ENCODE results near the gene CSKMT.
"Not testable (repeated sequence)": the region's sequence is repeated elsewhere in the genome, so short reads cannot be mapped to it uniquely, and the experiment has no call there.

CSKMT gene

DNA sequence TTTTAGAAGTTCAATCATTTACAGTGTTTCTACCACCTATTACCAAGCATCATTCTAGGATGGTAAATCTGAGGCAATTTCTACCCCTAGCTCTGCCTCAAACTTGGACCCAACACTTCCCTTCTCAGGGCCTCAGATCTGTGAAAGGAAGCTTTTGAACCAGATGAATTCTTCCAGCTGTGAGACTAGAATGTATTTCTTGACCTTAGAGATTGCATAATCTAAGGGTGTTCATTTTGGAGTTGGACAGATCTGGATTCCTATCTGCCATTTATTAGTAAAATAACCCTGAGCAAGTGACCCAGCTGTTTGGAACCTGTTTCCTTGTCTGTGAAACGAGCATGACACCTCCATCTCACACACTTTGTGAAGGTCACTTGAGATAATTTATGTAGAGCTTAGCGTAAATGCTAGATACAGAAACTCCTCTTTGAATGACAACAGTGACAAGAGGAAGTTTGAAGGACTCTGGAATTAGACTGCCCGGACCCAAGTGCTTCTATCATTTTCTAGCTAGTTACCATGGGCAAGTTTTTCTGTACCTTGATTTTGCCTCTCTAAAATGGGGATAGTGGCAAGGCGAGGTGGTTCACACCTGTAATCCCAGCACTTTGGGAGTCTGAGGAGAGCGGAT lies 8.2 kb upstream of the CSKMT start:
- no peak for DNase-seq

- DNase-seq, result no peak
These were observed 572 bp upstream of the CSKMT start for GRCh38 chr11:62664405-62665074.

DNA sequence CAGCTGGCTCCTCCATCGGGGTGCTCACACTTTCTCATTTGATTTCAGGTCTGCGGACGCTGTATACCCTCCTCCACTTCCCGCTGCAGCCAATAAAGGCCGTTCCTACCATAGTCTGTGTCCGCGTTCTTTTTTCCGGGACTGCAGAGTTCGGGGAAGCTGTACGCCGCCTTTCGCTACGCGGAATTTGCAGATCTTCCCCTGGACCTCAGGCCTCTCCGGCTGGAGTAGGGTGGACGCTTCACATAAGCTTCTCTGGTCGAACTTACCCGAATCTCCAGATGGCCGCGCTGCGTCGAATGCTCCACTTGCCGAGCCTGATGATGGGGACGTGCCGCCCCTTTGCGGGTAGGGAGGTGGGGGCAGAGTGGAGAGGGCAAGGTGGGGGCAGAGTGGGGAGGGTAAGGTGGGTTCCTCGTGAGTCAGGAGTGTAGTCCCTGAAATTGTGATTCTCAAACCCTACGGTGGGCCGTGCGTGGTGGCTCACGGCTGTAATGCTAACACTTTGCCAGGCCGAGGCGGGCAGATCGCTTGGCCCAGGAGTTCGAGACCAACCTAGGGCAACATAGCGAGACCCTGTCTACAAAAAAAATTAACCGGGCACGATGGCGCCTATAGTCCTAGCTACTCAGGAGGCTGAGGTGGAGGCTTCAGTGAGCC lies 617 bp downstream of the CSKMT start:
- DNase-seq, result no peak

DNA sequence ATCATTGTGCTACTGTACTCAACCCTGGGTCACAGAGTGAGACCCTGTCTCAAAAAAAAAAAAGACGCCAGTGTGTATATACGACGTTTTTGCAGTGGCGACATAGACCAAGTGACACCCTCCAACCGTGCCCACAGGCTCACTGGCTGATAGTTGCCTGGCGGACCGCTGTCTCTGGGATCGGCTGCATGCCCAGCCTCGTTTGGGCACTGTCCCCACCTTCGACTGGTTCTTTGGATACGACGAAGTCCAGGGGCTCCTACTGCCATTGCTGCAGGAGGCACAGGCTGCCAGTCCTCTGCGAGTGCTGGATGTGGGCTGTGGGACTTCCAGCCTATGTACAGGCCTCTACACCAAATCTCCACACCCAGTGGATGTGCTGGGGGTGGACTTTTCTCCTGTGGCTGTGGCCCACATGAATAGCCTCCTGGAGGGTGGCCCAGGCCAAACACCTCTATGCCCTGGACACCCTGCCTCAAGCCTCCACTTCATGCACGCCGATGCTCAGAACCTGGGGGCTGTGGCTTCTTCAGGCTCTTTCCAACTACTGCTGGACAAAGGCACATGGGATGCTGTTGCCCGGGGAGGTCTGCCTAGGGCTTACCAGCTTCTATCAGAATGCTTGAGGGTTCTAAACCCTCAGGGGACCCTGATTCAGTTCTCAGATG lies 1.3 kb downstream of the CSKMT start:
- no peak for DNase-seq

- DNase-seq, result no peak
These were observed 2.3 kb downstream of the CSKMT start for GRCh38 chr11:62667460-62667859.

DNA sequence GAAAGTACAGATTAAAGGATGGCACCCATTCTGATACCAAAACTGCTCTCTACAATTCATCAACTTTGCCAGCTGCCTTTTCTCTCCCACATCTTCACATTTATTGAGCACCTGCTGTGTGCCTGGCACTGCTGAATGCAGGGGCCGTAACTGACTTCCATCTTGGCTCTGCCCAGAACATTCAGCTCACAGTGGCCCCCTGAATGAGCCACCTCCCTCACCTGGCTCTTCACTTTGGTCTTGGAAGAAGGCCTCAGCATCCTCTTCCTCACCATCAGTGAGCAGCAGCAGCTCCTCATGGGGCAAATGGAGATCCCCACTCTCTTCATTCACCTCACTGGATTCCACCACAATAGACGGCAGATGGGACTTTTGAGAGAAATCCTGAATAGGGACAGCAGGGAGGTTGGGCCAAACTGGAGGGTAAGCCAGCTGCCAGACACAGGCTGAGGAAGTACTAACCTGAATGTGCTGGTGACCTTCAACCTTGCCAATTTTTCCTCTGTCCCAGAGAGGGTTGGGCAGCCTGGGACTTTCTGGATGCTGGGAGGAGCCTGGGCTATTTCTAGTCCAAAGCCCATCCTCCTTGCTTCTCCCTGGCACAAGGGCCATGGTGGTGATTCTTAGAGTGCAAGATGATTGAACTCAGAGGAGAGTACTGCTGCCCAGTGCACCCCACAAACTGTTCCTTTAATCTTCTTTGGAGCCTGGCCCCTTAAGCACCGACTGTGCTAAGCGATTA lies 4.5 kb downstream of the CSKMT start:
- no peak for DNase-seq

DNA sequence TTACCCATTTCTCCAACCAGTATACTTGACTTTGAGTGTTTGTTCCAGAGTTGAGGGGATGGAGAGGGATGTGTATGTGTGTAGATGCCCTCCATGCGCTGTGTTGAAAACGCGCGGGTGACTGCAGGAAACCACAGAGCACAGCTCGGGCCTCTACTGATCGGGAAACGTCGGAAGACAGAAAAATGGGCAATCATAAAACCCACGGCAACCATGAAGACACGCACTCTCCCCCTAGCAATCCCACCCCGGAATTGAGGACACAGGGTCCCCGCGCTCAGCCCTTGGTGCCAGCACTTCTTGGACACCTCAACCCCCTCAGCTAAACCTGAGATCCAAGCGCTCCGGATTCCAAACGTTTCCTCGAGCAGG lies 6.1 kb downstream of the CSKMT start:
- DNase-seq, result no peak

DNA sequence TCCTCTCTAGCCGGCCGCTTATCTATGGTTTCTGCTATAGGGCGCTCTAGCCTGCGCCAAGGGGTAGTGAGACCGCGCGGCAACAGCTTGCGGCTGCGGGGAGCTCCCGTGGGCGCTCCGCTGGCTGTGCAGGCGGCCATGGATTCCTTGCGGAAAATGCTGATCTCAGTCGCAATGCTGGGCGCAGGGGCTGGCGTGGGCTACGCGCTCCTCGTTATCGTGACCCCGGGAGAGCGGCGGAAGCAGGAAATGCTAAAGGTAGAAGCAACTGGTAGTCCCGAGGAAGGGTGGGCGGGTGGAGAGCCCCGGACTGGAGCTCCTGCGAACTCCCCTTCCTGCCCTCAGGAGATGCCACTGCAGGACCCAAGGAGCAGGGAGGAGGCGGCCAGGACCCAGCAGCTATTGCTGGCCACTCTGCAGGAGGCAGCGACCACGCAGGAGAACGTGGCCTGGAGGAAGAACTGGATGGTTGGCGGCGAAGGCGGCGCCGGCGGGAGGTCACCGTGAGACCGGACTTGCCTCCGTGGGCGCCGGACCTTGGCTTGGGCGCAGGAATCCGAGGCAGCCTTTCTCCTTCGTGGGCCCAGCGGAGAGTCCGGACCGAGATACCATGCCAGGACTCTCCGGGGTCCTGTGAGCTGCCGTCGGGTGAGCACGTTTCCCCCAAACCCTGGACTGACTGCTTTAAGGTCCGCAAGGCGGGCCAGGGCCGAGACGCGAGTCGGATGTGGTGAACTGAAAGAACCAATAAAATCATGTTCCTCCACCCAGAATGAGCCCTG lies 6.7 kb downstream of the CSKMT start, which contains the start of the genes LBHD1 and UQCC3:
Gene LBHD1, minus strand, starts transcription at position 660 of the 782 bp plus-strand sequence. CDS start 2,236 bp downstream, outside the sequence.
Gene UQCC3, plus strand, starts transcription at position 66 of the 782 bp plus-strand sequence. Its CDS starts 73 bp downstream, at position 139.
- peak; percentile 68 for DNase-seq

GRCh38 chr11:62673196-62673525 lies 8.0 kb downstream of the CSKMT start:
- no peak for DNase-seq

DNA sequence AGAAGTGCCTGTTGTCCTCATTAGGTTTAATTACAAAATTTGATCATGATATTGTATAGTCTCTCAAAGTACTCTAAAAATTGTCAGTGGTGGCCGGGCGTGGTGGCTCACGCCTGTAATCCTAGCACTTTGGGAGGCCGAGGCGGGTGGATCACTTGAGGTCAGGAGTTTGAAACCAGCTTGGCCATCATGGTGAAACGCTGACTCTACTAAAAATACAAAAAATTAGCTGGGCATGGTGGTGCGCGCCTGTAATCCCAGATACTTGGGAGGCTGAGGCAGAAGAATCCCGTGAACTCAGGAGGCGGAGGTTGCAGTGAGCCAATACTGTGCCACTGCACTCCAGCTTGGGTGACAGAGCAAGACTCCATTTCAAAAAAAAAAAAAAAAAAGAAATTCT lies 10.3 kb downstream of the CSKMT start:
- DNase-seq, result not testable (repeated sequence)

DNA sequence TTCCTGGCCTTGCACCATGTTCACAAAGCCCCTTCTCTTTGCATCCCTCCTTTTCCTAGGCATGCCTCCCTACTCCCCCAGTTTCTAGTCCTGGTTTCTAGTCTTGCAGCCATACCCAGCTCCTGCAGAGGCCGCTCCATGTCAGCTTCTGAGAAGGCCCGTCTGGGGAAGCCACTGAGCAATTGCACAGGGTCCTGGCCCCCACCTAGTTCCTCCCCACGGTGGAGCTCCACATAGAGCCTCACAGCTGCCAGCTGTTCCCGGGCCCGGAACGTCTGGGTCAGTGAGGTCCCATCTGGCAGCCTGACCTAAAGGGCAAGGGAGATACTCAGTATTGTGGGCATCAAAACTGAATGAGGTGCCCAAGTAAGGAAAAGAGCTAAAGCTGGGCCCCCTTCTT lies 11.6 kb downstream of the CSKMT start:
- DNase-seq, result no peak

- DNase-seq, result no peak
These were observed 12.0 kb downstream of the CSKMT start for GRCh38 chr11:62677156-62677555.

DNA sequence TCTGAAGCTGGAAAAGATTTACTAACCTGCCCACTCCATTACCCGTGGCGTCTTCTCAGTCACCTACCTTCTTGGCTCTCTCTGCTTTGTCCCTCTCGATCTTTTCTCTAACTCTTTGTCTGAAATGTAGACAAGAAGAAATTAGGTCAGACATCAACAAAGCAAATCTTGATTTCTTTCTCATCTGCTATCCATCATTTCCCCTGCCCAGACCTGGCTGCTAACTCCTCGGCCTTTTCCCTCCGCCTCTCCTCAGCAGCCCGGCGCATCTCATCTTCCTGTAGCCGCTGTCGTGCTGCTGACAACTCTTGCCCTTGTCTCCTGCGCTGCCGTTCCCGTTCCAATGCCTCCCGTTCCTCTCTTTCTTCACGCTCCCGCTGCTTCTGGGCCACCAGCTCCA lies 12.6 kb downstream of the CSKMT start:
- no peak for DNase-seq

GRCh38 chr11:62678433-62678769 lies 13.3 kb downstream of the CSKMT start:
- DNase-seq, result no peak

DNA sequence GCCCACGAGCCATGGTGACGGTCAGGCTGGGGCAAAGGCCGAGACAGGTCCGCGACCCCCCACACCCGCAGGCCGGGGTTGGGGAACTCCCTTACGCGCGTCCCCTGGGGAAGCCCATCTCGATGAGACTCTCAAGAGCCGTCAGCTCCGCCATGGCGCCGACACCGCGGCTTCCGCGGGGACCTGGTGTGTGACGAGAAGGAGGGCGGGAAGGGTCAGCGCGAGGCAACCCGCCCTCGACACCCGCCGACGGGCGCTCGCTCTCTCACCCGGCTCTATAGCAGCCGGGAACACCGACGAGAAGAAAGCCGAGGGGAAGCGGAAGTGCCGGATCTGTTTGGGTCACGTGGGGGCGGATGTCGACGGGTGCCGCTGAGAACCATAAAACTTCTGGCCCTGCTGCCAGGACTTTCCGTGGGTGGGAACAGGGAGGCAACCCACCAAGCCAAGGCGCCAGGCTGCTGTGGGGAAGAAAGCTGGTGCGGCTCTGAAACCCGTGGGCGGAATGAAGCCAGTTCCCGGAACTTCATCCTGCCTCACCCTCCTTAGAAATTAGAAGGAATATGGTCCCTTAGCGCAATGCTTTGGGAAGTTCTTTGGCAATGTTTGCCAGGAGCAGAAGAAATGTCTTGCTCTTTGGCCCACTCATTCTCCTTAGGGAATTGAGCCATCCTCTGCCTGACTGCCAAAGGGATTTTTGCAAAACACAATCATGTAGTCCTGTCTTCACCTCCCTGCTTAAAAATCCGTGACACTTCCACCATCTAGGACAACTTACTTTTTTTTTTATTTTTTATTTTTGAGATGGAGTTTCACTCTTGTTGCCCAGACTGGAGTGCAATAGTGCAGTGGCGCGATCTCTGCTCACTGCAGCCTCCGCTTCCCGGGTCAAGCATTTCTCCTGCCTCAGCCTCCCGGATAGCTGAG lies 13.9 kb downstream of the CSKMT start, which contains the start of gene UBXN1:
Gene UBXN1, minus strand, starts transcription at position 304 of the 927 bp plus-strand sequence. Its CDS starts 150 bp downstream, at position 154.
- no peak for DNase-seq

- no peak for DNase-seq
These were observed 15.7 kb downstream of the CSKMT start for GRCh38 chr11:62680825-62681240.

GRCh38 chr11:62682518-62682917 lies 17.4 kb downstream of the CSKMT start:
- DNase-seq, result no peak

- no peak for DNase-seq
These were observed 22.6 kb downstream of the CSKMT start for GRCh38 chr11:62687508-62688396.

DNA sequence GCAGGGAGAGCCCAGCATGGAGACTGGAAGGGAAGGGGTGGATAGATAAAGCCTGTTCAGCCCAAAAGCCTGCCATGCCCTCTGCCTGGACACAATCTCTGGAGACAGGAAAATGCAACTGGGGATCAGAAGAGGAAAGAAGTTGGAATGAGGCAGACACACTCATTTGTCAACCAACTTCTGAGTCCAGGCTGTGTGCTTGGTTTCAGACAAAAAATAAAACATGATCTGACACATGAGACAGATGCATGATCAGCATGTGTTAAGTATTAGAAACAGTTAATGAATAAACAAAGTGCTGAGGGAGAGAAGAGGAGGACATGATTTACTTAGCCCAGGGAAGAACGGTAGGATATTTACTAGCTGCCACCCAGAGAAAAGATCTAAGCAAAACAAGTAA lies 23.4 kb downstream of the CSKMT start:
- no peak for DNase-seq

Measured in NCI-H1048 (cell line).